Kidney epithelial cell (primary cell): ENCODE measurements around the gene HES6. TPM values are rescaled to one million over a fixed set of nuclear protein-coding genes. Genes with fewer than 3 reads are reported as not detected.

Source experiments
- DNase-seq: peaks from one replicate; pipeline ENCODE4 v3.0.0-alpha.2; 2010; ENCODE audit warnings: low read depth
- H3K27me3 ChIP-seq: 2 replicates; pipeline ENCODE4 v1.6.0; 2011; ENCODE audit warnings: low read length; ENCODE audit not compliant: control insufficient read depth, insufficient read depth
- H3K36me3 ChIP-seq: 2 replicates; pipeline ENCODE4 v1.5.1; 2011; ENCODE audit warnings: low read length; ENCODE audit not compliant: control insufficient read depth, insufficient read depth
- H3K4me3 ChIP-seq: 2 replicates; pipeline ENCODE4 v1.5.1; 2011; ENCODE audit warnings: low read depth, mild to moderate bottlenecking, control low read depth, low read length
- total RNA-seq: library from RNA; depleted of rRNA; stranded (reverse); fragments of >200 nt; gene quantifications from 2 replicates; pipeline ENCODE4 v1.2.3, GENCODE V29; 2015
- TF ChIP-seq, protein P1 (sequence below): IDR thresholded peaks from 2 replicates; pipeline ENCODE4 v1.5.1; 2011; ENCODE audit warnings: mild to moderate bottlenecking, moderate library complexity, low read length, control low read depth, inconsistent platforms; ENCODE audit not compliant: insufficient read depth, poor library complexity, severe bottlenecking

HES6 gene
- total RNA-seq, 1 donor from 2014 or later: 50.1 TPM

DNA sequence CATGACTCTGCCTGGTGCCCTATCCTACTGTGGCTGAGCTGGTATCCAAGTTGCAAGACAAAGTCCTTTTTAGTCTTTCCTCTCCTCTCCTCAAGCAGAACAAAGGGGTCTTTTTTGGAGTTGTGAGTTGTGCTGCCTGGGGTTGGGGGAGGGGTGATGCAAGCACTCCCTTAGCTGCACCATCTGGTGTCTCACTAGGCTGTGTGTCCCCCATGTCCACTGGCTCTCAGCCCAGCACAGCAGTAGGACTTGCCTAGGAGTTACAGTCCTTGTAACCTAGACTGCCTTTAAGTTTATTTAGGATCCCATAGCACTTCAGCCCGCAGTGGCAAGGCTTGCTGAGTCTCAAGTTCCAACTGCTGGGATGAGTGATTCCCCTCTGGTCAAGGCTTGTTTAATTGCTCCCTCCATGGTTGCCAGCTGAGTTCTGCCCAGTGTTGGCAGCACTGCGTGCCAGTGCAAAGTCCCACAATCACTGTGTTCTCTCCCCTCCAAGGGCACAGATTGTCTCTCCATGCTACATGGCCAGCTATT lies 23.1 kb downstream of the HES6 start:
- TF ChIP-seq, protein P1, sequence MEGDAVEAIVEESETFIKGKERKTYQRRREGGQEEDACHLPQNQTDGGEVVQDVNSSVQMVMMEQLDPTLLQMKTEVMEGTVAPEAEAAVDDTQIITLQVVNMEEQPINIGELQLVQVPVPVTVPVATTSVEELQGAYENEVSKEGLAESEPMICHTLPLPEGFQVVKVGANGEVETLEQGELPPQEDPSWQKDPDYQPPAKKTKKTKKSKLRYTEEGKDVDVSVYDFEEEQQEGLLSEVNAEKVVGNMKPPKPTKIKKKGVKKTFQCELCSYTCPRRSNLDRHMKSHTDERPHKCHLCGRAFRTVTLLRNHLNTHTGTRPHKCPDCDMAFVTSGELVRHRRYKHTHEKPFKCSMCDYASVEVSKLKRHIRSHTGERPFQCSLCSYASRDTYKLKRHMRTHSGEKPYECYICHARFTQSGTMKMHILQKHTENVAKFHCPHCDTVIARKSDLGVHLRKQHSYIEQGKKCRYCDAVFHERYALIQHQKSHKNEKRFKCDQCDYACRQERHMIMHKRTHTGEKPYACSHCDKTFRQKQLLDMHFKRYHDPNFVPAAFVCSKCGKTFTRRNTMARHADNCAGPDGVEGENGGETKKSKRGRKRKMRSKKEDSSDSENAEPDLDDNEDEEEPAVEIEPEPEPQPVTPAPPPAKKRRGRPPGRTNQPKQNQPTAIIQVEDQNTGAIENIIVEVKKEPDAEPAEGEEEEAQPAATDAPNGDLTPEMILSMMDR: no peak
- no peak for DNase-seq
- H3K4me3 ChIP-seq: no peak overlapping the region
- H3K36me3 ChIP-seq: no peaks in the 10 kb centered on the region
- no peaks in the 10 kb centered on the region for H3K27me3 ChIP-seq

DNA sequence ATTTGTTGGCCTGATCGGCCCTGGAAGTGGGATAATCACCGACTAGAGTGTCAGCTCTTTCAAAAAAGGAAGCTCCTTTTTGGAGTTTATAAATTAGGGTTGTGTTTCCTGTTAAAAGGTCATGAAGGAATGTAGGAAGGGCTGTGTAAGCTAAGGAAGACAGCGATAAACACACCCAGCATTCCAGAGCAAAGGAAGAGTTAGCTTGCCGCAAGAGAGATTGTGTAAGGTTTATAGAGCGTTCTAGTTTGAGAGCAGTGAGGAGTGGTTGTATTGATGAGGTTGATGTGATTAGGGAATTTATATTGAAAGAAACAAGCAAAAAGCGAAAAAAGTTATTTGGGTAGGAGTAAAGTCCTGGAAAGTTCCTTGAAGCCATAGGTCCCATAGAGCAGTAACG lies 32.8 kb downstream of the HES6 start:
- TF ChIP-seq, protein P1: no peak
- H3K4me3 ChIP-seq: no peak overlapping the region
- no peaks in the 10 kb centered on the region for H3K27me3 ChIP-seq
- no peaks in the 10 kb centered on the region for H3K36me3 ChIP-seq
- no peak for DNase-seq

DNA sequence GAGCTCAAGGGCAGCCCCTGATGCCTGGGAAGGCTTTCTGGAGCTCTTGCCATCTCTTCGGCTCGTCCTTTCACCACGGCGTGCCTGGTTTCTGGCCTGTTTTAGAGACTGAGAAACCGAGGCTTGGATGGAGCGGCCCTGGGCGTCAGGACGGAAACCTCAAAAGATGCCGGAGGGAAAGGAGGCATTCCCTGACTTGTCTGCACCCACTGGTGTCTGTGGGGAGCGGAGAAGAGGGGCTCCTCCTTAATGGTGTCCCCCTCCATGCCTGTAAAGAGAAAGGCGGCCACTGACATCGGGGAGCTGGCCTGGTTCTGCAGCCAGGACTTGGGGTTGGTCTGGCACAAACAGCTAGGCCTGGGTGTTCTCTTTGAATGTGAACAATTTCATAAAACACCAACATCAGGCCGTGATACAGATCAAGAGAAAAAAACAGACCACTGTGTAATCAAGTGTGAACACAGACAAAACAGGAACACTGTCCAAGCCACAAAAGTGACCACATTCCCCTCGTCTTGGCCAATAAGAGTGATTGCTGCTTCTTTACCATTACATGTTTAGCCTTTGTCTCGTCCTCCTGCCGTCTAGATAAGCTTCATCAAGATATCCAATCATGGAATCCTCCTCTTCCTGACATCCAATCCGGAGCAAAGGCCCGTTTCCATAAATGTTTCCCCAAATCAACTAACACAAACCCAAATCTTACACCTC lies 35.7 kb downstream of the HES6 start:
- H3K36me3 ChIP-seq: no peaks in the 10 kb centered on the region
- H3K4me3 ChIP-seq: peak overlapping the region; percentile 38
- H3K27me3 ChIP-seq: no peaks in the 10 kb centered on the region
- TF ChIP-seq, protein P1: no peak
- no peak for DNase-seq

DNA sequence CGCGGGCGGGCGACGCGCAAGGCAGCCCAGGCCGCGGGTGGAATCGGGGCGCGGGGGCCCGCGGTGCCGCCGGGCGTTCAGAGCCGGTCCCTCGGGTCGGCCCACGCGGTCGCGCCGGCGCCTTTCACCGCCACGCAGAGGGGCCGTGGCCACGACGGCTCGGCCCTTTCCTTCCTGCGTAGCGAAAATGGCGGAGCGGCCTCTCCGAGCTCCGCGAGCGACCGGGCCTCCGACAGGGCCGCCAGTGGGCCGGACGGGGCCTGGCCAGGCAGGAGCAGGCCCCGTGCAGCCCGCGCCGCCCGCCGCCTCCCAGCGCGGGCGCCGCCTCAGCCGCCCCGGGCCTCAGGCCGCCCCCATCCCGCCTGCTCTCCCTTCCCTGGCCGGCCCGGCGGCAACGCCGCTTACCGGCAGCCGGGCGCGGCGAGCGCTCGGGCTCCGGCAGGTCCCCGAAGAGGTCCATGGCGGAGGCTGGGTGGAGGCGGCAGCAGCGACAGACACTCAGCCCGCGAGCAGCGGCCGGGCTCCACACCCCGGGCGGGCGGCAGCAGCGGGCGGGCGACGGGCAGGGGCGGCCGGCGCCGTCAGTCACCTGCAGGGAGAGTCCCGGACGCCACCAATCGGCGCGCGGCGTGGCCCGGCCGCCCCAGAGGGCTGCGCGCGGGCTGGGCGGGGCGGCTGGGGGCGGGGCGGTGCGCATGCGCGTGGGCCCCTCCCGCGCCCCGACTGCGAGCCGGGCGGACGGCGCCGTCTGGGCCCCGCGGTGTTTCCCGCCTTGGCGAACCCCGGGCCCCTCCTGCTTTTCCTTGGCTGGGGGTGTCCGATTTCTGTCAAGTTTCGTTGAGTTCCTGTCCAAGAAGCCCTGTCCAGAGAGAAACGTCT lies 36.5 kb downstream of the HES6 start, which contains the start of gene ILKAP:
TSS of gene ILKAP (minus strand) at position 602 of the 879 bp plus-strand sequence. CDS start at position 460, 142 bp downstream.
- Histone ChIP-seq H3K4me3 (peak within 1 kb of the TSS; percentile 74), H3K27me3 (no peaks in the 10 kb centered on the region), H3K36me3 (no peaks in the 10 kb centered on the region)
- TF ChIP-seq, protein P1: no peak
- DNase-seq: no peak

DNA sequence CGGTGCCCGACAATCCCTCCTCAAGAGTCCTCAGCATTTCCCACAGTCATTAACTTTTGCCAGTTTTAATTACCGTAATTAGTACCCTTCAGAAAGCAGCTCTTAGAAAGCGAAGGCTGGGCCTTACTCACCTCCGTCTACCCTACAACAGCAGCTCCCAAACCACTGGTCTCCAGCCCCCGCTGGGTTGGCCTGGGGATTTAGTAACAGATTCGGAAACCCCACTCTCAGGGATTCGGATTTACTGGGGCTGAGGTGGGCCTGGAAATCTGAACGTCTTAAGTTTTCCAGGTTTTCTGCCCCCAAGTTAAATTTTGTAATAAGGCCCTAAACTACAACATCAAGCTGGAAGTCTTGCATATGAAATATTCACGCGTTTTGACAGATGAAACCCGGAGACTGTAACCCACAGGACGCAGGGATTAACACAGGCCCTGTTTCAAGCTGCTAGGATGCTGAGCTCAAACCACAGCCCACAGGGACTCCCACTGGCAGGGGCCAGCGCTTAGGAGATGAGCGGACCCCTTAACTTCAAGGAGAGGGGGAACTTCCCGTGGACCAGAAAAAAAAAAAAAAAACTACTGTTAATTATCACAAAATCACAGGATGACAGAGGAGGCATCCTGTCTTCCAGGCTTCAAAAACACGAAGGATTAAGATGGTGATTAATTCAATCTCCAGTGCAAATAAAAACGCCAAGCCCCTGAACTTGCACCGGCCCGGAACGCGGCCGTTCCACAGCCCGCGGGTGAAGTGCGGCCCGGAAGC lies 37.3 kb downstream of the HES6 start:
- Histone ChIP-seq H3K4me3 (peak overlapping the region; percentile 74), H3K36me3 (no peaks in the 10 kb centered on the region), H3K27me3 (no peaks in the 10 kb centered on the region)
- TF ChIP-seq, protein P1: no peak
- no peak for DNase-seq
